ENCODE data around the gene ACO2.
"Not testable (repeated sequence)": the region's sequence is repeated elsewhere in the genome, so short reads cannot be mapped to it uniquely, and the experiment has no call there.

DNA sequence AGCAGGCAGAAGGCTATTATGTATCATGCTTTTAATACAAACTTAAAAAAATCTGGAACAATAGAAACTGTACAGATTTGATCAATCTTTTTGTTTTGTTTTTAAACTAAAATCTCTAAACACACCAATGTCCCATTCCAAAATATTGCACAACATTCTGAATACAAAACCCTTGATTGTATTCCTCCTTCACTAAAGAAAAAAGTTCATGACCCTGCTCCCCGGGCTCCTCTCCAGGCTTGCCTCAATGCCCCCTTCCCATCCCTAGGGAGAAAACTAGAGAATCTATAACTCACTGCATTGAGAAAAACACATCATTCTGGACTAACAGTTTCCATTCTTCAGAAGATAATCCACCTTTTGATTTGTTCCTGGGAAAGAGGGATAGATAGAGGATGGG is 35.4 kb upstream of the ACO2 start:
- TF ChIP-seq, protein P1, sequence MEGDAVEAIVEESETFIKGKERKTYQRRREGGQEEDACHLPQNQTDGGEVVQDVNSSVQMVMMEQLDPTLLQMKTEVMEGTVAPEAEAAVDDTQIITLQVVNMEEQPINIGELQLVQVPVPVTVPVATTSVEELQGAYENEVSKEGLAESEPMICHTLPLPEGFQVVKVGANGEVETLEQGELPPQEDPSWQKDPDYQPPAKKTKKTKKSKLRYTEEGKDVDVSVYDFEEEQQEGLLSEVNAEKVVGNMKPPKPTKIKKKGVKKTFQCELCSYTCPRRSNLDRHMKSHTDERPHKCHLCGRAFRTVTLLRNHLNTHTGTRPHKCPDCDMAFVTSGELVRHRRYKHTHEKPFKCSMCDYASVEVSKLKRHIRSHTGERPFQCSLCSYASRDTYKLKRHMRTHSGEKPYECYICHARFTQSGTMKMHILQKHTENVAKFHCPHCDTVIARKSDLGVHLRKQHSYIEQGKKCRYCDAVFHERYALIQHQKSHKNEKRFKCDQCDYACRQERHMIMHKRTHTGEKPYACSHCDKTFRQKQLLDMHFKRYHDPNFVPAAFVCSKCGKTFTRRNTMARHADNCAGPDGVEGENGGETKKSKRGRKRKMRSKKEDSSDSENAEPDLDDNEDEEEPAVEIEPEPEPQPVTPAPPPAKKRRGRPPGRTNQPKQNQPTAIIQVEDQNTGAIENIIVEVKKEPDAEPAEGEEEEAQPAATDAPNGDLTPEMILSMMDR (IDR thresholded peaks at IDR 0.05; ENCODE audit: control extremely low read depth in 1 of 3, insufficient read depth in 1 of 3, low read depth in 1 of 3, low read length in 3 of 3): not testable (repeated sequence)
- TF ChIP-seq CHD1 (IDR thresholded peaks at IDR 0.05; ENCODE audit: low read depth, low read length); POLR2A (IDR thresholded peaks at IDR 0.05; ENCODE audit: control extremely low read depth in 1 of 2, low read depth in 2 of 2, low read length in 2 of 2); JUND (IDR thresholded peaks at IDR 0.05; ENCODE audit: low read length); ZNF274 (IDR thresholded peaks at IDR 0.05; ENCODE audit: borderline replicate concordance, extremely low read depth, low read length); MAFK (IDR thresholded peaks at IDR 0.05; ENCODE audit: low read depth, low read length): not testable (repeated sequence)
- TF ChIP-seq, protein P2, sequence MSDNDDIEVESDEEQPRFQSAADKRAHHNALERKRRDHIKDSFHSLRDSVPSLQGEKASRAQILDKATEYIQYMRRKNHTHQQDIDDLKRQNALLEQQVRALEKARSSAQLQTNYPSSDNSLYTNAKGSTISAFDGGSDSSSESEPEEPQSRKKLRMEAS (IDR thresholded peaks at IDR 0.05): not testable (repeated sequence)

All from H1 (cell line).